ENCODE results near the gene DLX4.

DNA sequence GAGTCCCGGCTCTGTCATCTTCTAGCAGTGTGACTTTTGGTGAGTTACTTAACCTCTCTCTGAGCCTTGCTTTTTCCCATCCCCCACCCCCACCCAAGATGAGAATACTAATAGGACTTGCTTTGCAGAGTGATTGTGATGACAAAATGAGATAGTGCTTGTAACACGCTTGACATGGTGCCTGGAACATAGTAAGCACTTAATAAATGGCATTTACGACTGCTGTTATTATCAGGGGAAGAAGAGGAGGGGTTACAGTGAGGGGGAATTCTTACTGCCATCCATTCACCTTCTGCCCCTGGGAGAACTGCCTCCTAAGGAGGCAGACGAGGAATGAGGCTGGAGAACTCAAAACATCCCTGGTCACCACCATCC lies 7.8 kb downstream of the DLX4 start:
- TF ChIP-seq POLR2AphosphoS5 (IDR thresholded peaks at IDR 0.05; ENCODE audit: low read depth, low read length) (no peak), POLR2A (IDR thresholded peaks at IDR 0.05; ENCODE audit: low read depth, low read length) (no peak)
